Testis (tissue), 3 donors: ENCODE results near the gene OASL. TPM values are rescaled to one million over a fixed set of nuclear protein-coding genes. Genes with fewer than 3 reads are reported as not detected.

Source experiments
- DNase-seq: peaks from one replicate; pipeline ENCODE4 v3.0.0-alpha.2; 2019
- H3K27ac ChIP-seq, 2 donors: fragments of 200-600 bp; sonication (generic); one replicate each; pipeline ENCODE4 v1.5.1; 2019
- H3K27me3 ChIP-seq: fragments of 200-600 bp; sonication (generic); one replicate; pipeline ENCODE4 v1.5.1; 2019
- H3K36me3 ChIP-seq: fragments of 200-600 bp; sonication (generic); one replicate; pipeline ENCODE4 v1.5.1; 2017; ENCODE audit warnings: low read depth; ENCODE audit errors: missing control alignments
- H3K4me1 ChIP-seq: fragments of 200-600 bp; sonication (generic); one replicate; pipeline ENCODE4 v1.5.1; 2019
- H3K4me3 ChIP-seq, 2 donors: fragments of 200-600 bp; sonication (generic); one replicate each; pipeline ENCODE4 v1.5.1; 2017 to 2019
- H3K9me3 ChIP-seq: fragments of 200-600 bp; sonication (generic); one replicate; pipeline ENCODE4 v1.5.1; 2017
- POLR2A ChIP-seq: fragments of 450-650 bp; IDR thresholded peaks from one replicate; pipeline ENCODE4 v1.6.1; 2017; ENCODE audit warnings: antibody characterized with exemption, mild to moderate bottlenecking, moderate library complexity
- WGBS, 2 donors: methylation state at CpG; one replicate each; pipeline ENCODE4 v1.1.5; 2018; 5-methylcytosine and 5-hydroxymethylcytosine counted together
- intact Hi-C: fragments of 100-400 bp; cut with DNase I; formaldehyde crosslinking; loops from one replicate; pipeline ENCODE4 v1.15.1; 2023; ENCODE audit warnings: low total_unique reads
- polyA plus RNA-seq: library from polyadenylated mRNA; stranded (reverse); fragments of 350-450 nt; fragmentation: Illumina TruSeq; extraction: RNeasy Lipid Tissue Mini Kit (QIAGEN cat#74804); gene quantifications from one replicate; pipeline ENCODE4 v1.2.3, GENCODE V29; 2014; ENCODE audit warnings: low read depth, low replicate concordance; ENCODE audit not compliant: insufficient read depth
- total RNA-seq, 2 donors: library from RNA; depleted of rRNA; stranded (reverse); fragments of >200 nt; gene quantifications; one replicate each; pipeline ENCODE4 v1.2.3, GENCODE V29; 2016
- TF ChIP-seq, protein P1 (sequence below), 3 experiments: fragments of 450-650 bp in 2 of 3; fragments of 200-600 bp in 1 of 3; sonication (generic) in 1 of 3; IDR thresholded peaks; one replicate each; pipeline ENCODE4 v1.5.1; 2016 to 2019; ENCODE audit warnings: antibody characterized with exemption in 3 of 3, mild to moderate bottlenecking in 2 of 3, moderate library complexity in 1 of 3

The OASL gene
- total and polyA plus RNA-seq, 3 donors from 2014 or later = 0.74 to 2.8 (median 1.8) TPM

GRCh38 chr12:120984351-120984898, 54.6 kb downstream of the OASL start:
- Histone ChIP-seq H3K27ac (no peak overlapping the region), H3K4me3 (no peak overlapping the region), H3K4me1 (no peaks in the 10 kb centered on the region), H3K9me3 (no peaks in the 10 kb centered on the region), H3K27me3 (no peaks in the 10 kb centered on the region), H3K36me3 (no peaks in the 10 kb centered on the region)
- no peak for DNase-seq
- WGBS, 2 donors = 86 to 93% methylated on average over 3 of the region's 3 CpGs
- TF ChIP-seq, protein P1, sequence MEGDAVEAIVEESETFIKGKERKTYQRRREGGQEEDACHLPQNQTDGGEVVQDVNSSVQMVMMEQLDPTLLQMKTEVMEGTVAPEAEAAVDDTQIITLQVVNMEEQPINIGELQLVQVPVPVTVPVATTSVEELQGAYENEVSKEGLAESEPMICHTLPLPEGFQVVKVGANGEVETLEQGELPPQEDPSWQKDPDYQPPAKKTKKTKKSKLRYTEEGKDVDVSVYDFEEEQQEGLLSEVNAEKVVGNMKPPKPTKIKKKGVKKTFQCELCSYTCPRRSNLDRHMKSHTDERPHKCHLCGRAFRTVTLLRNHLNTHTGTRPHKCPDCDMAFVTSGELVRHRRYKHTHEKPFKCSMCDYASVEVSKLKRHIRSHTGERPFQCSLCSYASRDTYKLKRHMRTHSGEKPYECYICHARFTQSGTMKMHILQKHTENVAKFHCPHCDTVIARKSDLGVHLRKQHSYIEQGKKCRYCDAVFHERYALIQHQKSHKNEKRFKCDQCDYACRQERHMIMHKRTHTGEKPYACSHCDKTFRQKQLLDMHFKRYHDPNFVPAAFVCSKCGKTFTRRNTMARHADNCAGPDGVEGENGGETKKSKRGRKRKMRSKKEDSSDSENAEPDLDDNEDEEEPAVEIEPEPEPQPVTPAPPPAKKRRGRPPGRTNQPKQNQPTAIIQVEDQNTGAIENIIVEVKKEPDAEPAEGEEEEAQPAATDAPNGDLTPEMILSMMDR (IDR thresholded peaks at IDR 0.05) = no peak
- TF ChIP-seq POLR2A = no peak
- intact Hi-C loops = no loop called here

DNA sequence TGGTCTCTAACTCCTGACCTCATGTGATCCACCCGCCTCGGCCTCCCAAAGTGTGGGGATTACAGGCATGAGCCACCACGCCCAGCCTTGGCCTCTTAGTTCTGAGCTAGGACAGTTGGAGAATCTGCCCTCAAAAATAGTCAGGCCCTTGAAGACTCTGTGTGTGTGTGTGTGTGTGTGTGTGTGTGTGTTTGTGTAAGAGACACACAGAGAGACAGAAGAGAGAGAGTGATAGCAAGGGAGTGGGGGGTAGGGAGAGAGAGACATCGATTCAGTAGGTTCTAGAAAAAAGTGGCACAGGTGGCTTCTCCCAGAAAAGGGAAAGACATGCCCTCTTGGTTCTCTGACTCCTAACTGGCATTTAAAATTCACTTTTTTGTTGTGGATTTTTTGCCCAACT, 55.3 kb downstream of the OASL start:
- TF ChIP-seq, protein P1 (IDR thresholded peaks at IDR 0.05) = no peak
- TF ChIP-seq POLR2A = no peak
- WGBS, 2 donors = 79 to 87% methylated on average over 4 of the region's 4 CpGs
- H3K27me3 ChIP-seq = no peaks in the 10 kb centered on the region
- H3K9me3 ChIP-seq = no peaks in the 10 kb centered on the region
- intact Hi-C loops = no loop called here
- no peaks in the 10 kb centered on the region for H3K4me1 ChIP-seq
- no peak overlapping the region for H3K4me3 ChIP-seq
- no peak for DNase-seq
- no peak overlapping the region for H3K27ac ChIP-seq
- H3K36me3 ChIP-seq = no peaks in the 10 kb centered on the region

DNA sequence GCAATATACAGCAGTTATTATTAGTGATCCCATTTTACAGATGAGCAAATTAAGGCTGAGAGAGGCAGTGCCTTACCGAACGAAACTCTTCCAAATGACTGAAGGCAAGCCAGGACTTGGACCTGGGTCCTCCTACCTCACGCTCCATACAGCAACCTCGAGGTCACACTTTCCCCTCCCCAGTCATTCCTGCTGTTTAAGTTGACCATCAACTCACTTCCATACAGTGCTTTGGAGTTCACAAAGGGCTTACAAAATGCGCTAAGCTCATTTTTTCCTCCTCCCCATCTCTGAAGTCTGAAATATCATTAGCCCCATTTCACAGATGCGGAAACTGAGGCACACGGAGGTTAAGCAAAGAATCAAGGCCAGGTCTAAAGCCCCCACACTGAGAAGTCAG, 56.4 kb downstream of the OASL start:
- intact Hi-C loops = no loop called here
- Histone ChIP-seq H3K4me1 (no peaks in the 10 kb centered on the region), H3K4me3 (no peak overlapping the region), H3K36me3 (no peaks in the 10 kb centered on the region), H3K9me3 (no peaks in the 10 kb centered on the region), H3K27ac (no peak overlapping the region), H3K27me3 (no peaks in the 10 kb centered on the region)
- TF ChIP-seq POLR2A = no peak
- TF ChIP-seq, protein P1 (IDR thresholded peaks at IDR 0.05) = no peak
- no peak for DNase-seq
- 82% methylated on average over 7 of the region's 7 CpGs for WGBS, 2 donors

- TF ChIP-seq, protein P1 (IDR thresholded peaks at IDR 0.05) = no peak
- TF ChIP-seq POLR2A = no peak
- intact Hi-C loops = no loop called here
- Histone ChIP-seq H3K9me3 (no peaks in the 10 kb centered on the region), H3K27me3 (no peaks in the 10 kb centered on the region), H3K4me1 (no peaks in the 10 kb centered on the region), H3K36me3 (no peaks in the 10 kb centered on the region), H3K27ac (no peak overlapping the region), H3K4me3 (no peak overlapping the region)
- 81 to 89% methylated on average over 6 of the region's 6 CpGs for WGBS, 2 donors
- no peak for DNase-seq
Observed at GRCh38 chr12:120981407-120981941, 57.6 kb downstream of the OASL start.

DNA sequence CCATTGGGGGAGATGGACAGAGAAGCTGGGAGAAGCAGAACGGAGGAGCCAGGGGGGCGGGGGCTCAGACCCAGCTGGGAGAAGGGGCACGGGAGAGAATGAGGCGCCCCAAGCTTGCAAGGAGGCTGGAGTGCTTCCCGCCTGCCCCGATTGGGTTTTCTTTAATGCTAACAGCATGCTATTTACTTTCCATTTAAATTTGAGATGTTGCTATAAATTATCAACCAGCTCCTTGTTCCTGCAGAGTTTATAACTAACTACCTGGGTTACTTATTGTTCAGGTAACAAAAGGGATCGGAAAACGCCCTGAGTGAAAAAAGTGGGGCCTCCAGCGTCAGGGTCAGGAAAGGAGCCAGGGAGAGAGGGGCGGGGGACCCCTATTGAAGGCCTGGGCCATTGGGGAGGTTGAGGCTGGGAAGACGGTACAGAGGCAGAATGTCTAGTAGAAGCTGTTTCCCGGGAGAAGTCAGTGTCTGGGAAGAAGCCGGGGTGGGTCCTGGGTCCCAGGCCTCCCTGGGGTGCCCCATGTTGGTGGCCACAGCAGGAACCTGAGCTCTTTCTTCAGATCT, 58.2 kb downstream of the OASL start:
- Histone ChIP-seq H3K4me3 (no peak overlapping the region), H3K27me3 (no peaks in the 10 kb centered on the region), H3K4me1 (no peaks in the 10 kb centered on the region), H3K27ac (no peak overlapping the region), H3K36me3 (no peaks in the 10 kb centered on the region), H3K9me3 (no peaks in the 10 kb centered on the region)
- DNase-seq = no peak
- intact Hi-C loops = no loop called here
- 77 to 78% methylated on average over 13 of the region's 13 CpGs for WGBS, 2 donors
- TF ChIP-seq, protein P1 (IDR thresholded peaks at IDR 0.05) = no peak
- no peak for TF ChIP-seq POLR2A
